HCT116 (cell line): ENCODE results near the gene TRIM64C. TPM values are rescaled to one million over a fixed set of nuclear protein-coding genes. Genes with fewer than 3 reads are reported as not detected.
"Not testable (repeated sequence)": the region's sequence is repeated elsewhere in the genome, so short reads cannot be mapped to it uniquely, and the experiment has no call there.

Experiments
- ATAC-seq: fragments of 200-7000 bp; cut with Tn5 transposase; 2 replicates; pipeline ENCODE4 v1.9.1; 2020; ENCODE audit warnings: mild to moderate bottlenecking, moderate library complexity
- BruUV-seq: library from RNA; stranded (reverse); fragments of 400-500 nt; replicated peaks from 2 replicates; lab custom pipeline; 2021; lab: Mats Ljungman, UMichigan
- CTCF ChIA-PET: fragments of 300-600 bp; sonication (Branson Sonifier 250); formaldehyde crosslinking; loops from one replicate; lab custom pipeline; 2021; ENCODE audit warnings: antibody characterized with exemption; lab: Charles Lee
- POLR2A ChIA-PET: fragments of 300-600, 350-600 bp; sonication (Branson Sonifier 250); formaldehyde crosslinking; loops from one replicate; lab custom pipeline; 2021; ENCODE audit warnings: antibody characterized with exemption; lab: Charles Lee
- RAD21 ChIA-PET, 2 experiments: fragments of 300-600 bp; sonication (Branson Sonifier 250); formaldehyde crosslinking; loops; one replicate each; lab custom pipeline; 2023; ENCODE audit warnings: low total read pairs in 2 of 2; ENCODE audit not compliant: uncharacterized antibody in 2 of 2, unreplicated experiment in 2 of 2, low non-redundant PET in 1 of 2; lab: Charles Lee
- DNase-seq: peaks from one replicate; pipeline ENCODE4 v3.0.0-alpha.2; 2010; ENCODE audit warnings: low read depth, low spot score
- H2AFZ ChIP-seq: fragments of 200-600 bp; shearing (Covaris generic), sonication (generic); 2 replicates; pipeline ENCODE4 v1.6.1; 2017; ENCODE audit warnings: low read depth, mixed run types, mixed read lengths, antibody characterized with exemption, low read length; ENCODE audit not compliant: poor library complexity, severe bottlenecking
- H3K27ac ChIP-seq: 2 replicates; pipeline ENCODE4 v1.5.1; 2012; ENCODE audit warnings: low read depth, low read length
- H3K27me3 ChIP-seq: fragments of 200-600 bp; sonication (generic); 2 replicates; pipeline ENCODE4 v1.6.1; 2016; ENCODE audit warnings: mixed run types, low read length, mixed read lengths; ENCODE audit not compliant: insufficient read depth
- H3K36me3 ChIP-seq, 2 experiments: fragments of 200-500 bp in 1 of 2; fragments of 200-600 bp in 1 of 2; sonication (Bioruptor generic) in 1 of 2; sonication (generic) in 1 of 2; 2 replicates each; pipeline versions ENCODE4 v1.5.1 to v1.6.1; 2014 to 2016; ENCODE audit warnings: low read length in 2 of 2, inconsistent platforms in 1 of 2, mixed read lengths in 1 of 2, mixed run types in 1 of 2; ENCODE audit not compliant: insufficient read depth in 2 of 2, control insufficient read depth in 1 of 2
- H3K4me1 ChIP-seq, 2 experiments: fragments of 200-600 bp in 1 of 2; sonication (generic) in 1 of 2; 2 replicates each; pipeline versions ENCODE4 v1.5.1 to v1.6.1; 2012 to 2017; ENCODE audit warnings: low read length in 2 of 2, inconsistent platforms in 1 of 2, mild to moderate bottlenecking in 1 of 2, mixed read lengths in 1 of 2, mixed run types in 1 of 2, moderate library complexity in 1 of 2; ENCODE audit not compliant: insufficient read depth in 2 of 2, control insufficient read depth in 1 of 2
- H3K4me2 ChIP-seq: fragments of 200-600 bp; sonication (generic); 2 replicates; pipeline ENCODE4 v1.6.1; 2017; ENCODE audit warnings: mixed run types, low read length, mixed read lengths
- H3K4me3 ChIP-seq, 2 experiments: fragments of 200-600 bp in 1 of 2; sonication (generic) in 1 of 2; replicated peaks in 1 of 2; 2 replicates each; pipeline ENCODE4 v1.5.1; 2011 to 2016; ENCODE audit warnings: low read length in 2 of 2, control low read depth in 1 of 2, low read depth in 1 of 2, mild to moderate bottlenecking in 1 of 2, mixed read lengths in 1 of 2, mixed run types in 1 of 2
- H3K79me2 ChIP-seq: fragments of 200-600 bp; sonication (generic); 2 replicates; pipeline ENCODE4 v1.6.1; 2017; ENCODE audit warnings: mild to moderate bottlenecking, mixed run types, low read length, moderate library complexity, mixed read lengths; ENCODE audit not compliant: insufficient read depth
- H3K9ac ChIP-seq: fragments of 200-600 bp; sonication (generic); 2 replicates; pipeline ENCODE4 v1.6.1; 2016; ENCODE audit warnings: low read length, mixed read lengths
- H3K9me2 ChIP-seq: fragments of 200-600 bp; sonication (generic), shearing (Covaris generic); 2 replicates; pipeline ENCODE4 v1.6.1; 2017; ENCODE audit warnings: mixed run types, mild to moderate bottlenecking, moderate library complexity; ENCODE audit not compliant: insufficient read depth
- H3K9me3 ChIP-seq, 2 experiments: fragments of 200-500 bp in 1 of 2; fragments of 200-600 bp in 1 of 2; sonication (Bioruptor generic) in 1 of 2; sonication (generic) in 1 of 2; 2 replicates each; pipeline ENCODE4 v1.6.1; 2014 to 2017; ENCODE audit warnings: low read length in 2 of 2, mixed read lengths in 2 of 2, inconsistent platforms in 1 of 2, low read depth in 1 of 2, mild to moderate bottlenecking in 1 of 2, mixed run types in 1 of 2, moderate library complexity in 1 of 2; ENCODE audit not compliant: control insufficient read depth in 1 of 2, insufficient read depth in 1 of 2
- H4K20me1 ChIP-seq: fragments of 200-600 bp; sonication (generic), shearing (Covaris generic); 2 replicates; pipeline ENCODE4 v1.6.1; 2017; ENCODE audit warnings: mixed run types, mild to moderate bottlenecking, moderate library complexity; ENCODE audit not compliant: insufficient read depth
- intact Hi-C: fragments of 100-400 bp; cut with micrococcal nuclease; formaldehyde crosslinking; loops from 2 replicates; pipeline ENCODE4 v1.10.0; 2022
- total RNA-seq: library from RNA; stranded (reverse); gene quantifications from one replicate; pipeline ENCODE4 v1.2.1, GENCODE V29; 2021; ENCODE audit not compliant: unreplicated experiment
- TF ChIP-seq, protein P1 (sequence below): IDR thresholded peaks from 2 replicates; pipeline ENCODE4 v1.6.1; 2012; ENCODE audit warnings: low read depth

TRIM64C gene
- total RNA-seq, 1 experiment from 2014 or later, result not detected

DNA sequence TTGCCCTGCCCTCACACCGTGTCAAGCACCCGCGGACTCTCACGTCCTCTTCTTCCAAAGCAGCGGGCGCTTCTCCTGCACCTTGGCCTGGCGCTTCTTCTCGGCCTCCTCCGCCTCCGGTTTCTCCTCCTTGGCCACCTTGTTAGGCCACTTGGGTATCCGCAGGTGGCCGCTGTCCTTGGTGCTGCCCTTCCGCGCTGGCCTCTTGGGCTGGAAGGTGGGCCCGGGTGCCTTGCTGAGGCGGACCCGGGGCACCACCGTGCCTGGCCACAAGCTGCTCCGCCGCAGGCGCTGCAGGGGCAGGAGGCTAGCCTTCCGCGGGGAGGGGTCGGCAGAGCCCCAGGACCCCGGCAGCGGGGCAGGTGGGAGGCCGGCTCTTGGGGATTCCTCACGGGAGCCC, 10.7 kb downstream of the TRIM64C start:
- RAD21 ChIA-PET, H3K27ac ChIP-seq, H3K27me3 ChIP-seq: not testable (repeated sequence)
- TF ChIP-seq, protein P1, sequence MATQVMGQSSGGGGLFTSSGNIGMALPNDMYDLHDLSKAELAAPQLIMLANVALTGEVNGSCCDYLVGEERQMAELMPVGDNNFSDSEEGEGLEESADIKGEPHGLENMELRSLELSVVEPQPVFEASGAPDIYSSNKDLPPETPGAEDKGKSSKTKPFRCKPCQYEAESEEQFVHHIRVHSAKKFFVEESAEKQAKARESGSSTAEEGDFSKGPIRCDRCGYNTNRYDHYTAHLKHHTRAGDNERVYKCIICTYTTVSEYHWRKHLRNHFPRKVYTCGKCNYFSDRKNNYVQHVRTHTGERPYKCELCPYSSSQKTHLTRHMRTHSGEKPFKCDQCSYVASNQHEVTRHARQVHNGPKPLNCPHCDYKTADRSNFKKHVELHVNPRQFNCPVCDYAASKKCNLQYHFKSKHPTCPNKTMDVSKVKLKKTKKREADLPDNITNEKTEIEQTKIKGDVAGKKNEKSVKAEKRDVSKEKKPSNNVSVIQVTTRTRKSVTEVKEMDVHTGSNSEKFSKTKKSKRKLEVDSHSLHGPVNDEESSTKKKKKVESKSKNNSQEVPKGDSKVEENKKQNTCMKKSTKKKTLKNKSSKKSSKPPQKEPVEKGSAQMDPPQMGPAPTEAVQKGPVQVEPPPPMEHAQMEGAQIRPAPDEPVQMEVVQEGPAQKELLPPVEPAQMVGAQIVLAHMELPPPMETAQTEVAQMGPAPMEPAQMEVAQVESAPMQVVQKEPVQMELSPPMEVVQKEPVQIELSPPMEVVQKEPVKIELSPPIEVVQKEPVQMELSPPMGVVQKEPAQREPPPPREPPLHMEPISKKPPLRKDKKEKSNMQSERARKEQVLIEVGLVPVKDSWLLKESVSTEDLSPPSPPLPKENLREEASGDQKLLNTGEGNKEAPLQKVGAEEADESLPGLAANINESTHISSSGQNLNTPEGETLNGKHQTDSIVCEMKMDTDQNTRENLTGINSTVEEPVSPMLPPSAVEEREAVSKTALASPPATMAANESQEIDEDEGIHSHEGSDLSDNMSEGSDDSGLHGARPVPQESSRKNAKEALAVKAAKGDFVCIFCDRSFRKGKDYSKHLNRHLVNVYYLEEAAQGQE, result peak; percentile 12
- TF ChIP-seq, all 23 proteins: peak for 1; not testable (repeated sequence) for 22
- H3K9me3 ChIP-seq, H3K4me2 ChIP-seq, H3K36me3 ChIP-seq, H3K4me3 ChIP-seq, H2AFZ ChIP-seq, ATAC-seq, H3K4me1 ChIP-seq, H4K20me1 ChIP-seq, H3K9ac ChIP-seq, BruUV-seq, CTCF ChIA-PET, intact Hi-C loops, POLR2A ChIA-PET, DNase-seq, H3K79me2 ChIP-seq, H3K9me2 ChIP-seq: not testable (repeated sequence)

DNA sequence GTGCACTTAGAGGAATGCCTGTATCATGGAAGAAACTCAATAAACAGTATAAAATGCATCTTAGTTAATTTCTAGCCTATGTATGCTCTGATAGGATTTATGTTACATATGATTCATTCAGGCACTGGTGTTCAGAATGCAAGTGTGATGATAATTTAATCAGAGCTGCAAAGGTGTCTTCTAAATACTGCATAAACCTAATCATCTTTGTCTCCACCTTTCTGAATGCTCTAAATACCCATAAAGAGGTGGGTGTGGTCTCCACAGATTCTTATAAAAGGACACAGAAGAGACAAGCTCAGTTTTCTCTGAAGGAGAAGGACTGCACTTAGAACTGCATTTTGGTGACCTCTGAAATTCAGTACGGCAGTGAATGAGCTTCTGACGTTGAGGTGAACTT, 30.4 kb downstream of the TRIM64C start, which contains the start of gene TRIM49B:
TSS of gene TRIM49B (plus strand) at position 301 of the 400 bp plus-strand sequence. CDS start 2,777 bp downstream, outside the sequence.
- H3K9me2 ChIP-seq, BruUV-seq, H3K36me3 ChIP-seq, H4K20me1 ChIP-seq, H3K9me3 ChIP-seq, H3K79me2 ChIP-seq, CTCF ChIA-PET, H3K9ac ChIP-seq, H3K27ac ChIP-seq, H3K4me3 ChIP-seq, ATAC-seq, DNase-seq, H3K4me2 ChIP-seq, H3K4me1 ChIP-seq, H2AFZ ChIP-seq, POLR2A ChIA-PET, H3K27me3 ChIP-seq, intact Hi-C loops, RAD21 ChIA-PET: not testable (repeated sequence)

Other genes starting within 250 kb of the TRIM64C start
- not detected for gene TRIM51G, start 75.2 kb downstream of the TRIM64C start, total RNA-seq
- gene TRIM49B, start 30.3 kb downstream of the TRIM64C start, total RNA-seq, result not detected
- not detected for gene FOLH1, start 149.5 kb upstream of the TRIM64C start, total RNA-seq